ENCODE results near the gene NKX2-1.

The NKX2-1 gene

GRCh38 chr14:36515896-36516718 lies 3.9 kb downstream of the NKX2-1 start:
- H3K36me3 ChIP-seq (ENCODE audit: control insufficient read depth in 1 of 2, insufficient read depth in 2 of 2, low read length in 2 of 2): no peaks in the 10 kb centered on the region
- H3K27ac ChIP-seq (ENCODE audit: low read length): no peak overlapping the region
- H3K4me3 ChIP-seq (ENCODE audit: low read depth in 1 of 2, low read length in 2 of 2): no peak overlapping the region
- no peaks in the 10 kb centered on the region for H3K9me3 ChIP-seq (ENCODE audit: control insufficient read depth in 1 of 2, low read length in 2 of 2)
- peaks cover 6 to 34% of the 10 kb centered on the region in 2 donors for H3K4me1 ChIP-seq (ENCODE audit: control insufficient read depth in 1 of 2, insufficient read depth in 2 of 2, low read length in 2 of 2)
- H3K27me3 ChIP-seq (ENCODE audit: low read depth, low read length): peaks cover 67% of the 10 kb centered on the region

- Histone ChIP-seq H3K27ac (ENCODE audit: low read length) (no peak overlapping the region), H3K27me3 (ENCODE audit: low read depth, low read length) (peaks cover 71% of the 10 kb centered on the region), H3K4me3 (ENCODE audit: low read depth in 1 of 2, low read length in 2 of 2) (no peak overlapping the region)
Measured at GRCh38 chr14:36515105-36515593, 4.9 kb downstream of the NKX2-1 start.

GRCh38 chr14:36514278-36515104 lies 5.5 kb downstream of the NKX2-1 start:
- no peak overlapping the region for H3K4me3 ChIP-seq (ENCODE audit: low read depth in 1 of 2, low read length in 2 of 2)
- peaks cover 73% of the 10 kb centered on the region for H3K27me3 ChIP-seq (ENCODE audit: low read depth, low read length)
- H3K9me3 ChIP-seq (ENCODE audit: control insufficient read depth in 1 of 2, low read length in 2 of 2): no peaks in the 10 kb centered on the region
- H3K36me3 ChIP-seq (ENCODE audit: control insufficient read depth in 1 of 2, insufficient read depth in 2 of 2, low read length in 2 of 2): no peaks in the 10 kb centered on the region
- peaks cover 4 to 20% of the 10 kb centered on the region in 2 donors for H3K4me1 ChIP-seq (ENCODE audit: control insufficient read depth in 1 of 2, insufficient read depth in 2 of 2, low read length in 2 of 2)
- H3K27ac ChIP-seq (ENCODE audit: low read length): no peak overlapping the region

More at GRCh38 chr14:36515105-36515593, 4.9 kb downstream of the NKX2-1 start:
- Histone ChIP-seq H3K36me3 (ENCODE audit: control insufficient read depth in 1 of 2, insufficient read depth in 2 of 2, low read length in 2 of 2) (no peaks in the 10 kb centered on the region), H3K4me1 (ENCODE audit: control insufficient read depth in 1 of 2, insufficient read depth in 2 of 2, low read length in 2 of 2) (peaks cover 6 to 27% of the 10 kb centered on the region in 2 donors), H3K9me3 (ENCODE audit: control insufficient read depth in 1 of 2, low read length in 2 of 2) (no peaks in the 10 kb centered on the region)

- Histone ChIP-seq H3K27ac (ENCODE audit: low read length) (no peak overlapping the region), H3K36me3 (ENCODE audit: control insufficient read depth in 1 of 2, insufficient read depth in 2 of 2, low read length in 2 of 2) (no peaks in the 10 kb centered on the region), H3K4me3 (ENCODE audit: low read depth in 1 of 2, low read length in 2 of 2) (no peak overlapping the region), H3K27me3 (ENCODE audit: low read depth, low read length) (peaks cover 71% of the 10 kb centered on the region), H3K4me1 (ENCODE audit: control insufficient read depth in 1 of 2, insufficient read depth in 2 of 2, low read length in 2 of 2) (peaks cover 0 to 13% of the 10 kb centered on the region in 2 donors), H3K9me3 (ENCODE audit: control insufficient read depth in 1 of 2, low read length in 2 of 2) (no peaks in the 10 kb centered on the region)
Measured at GRCh38 chr14:36513451-36514277, 6.4 kb downstream of the NKX2-1 start.

- peaks cover 65% of the 10 kb centered on the region for H3K27me3 ChIP-seq (ENCODE audit: low read depth, low read length)
- no peak overlapping the region for H3K4me3 ChIP-seq (ENCODE audit: low read depth in 1 of 2, low read length in 2 of 2)
- H3K27ac ChIP-seq (ENCODE audit: low read length): no peak overlapping the region
Measured at GRCh38 chr14:36513012-36513420, 7.0 kb downstream of the NKX2-1 start.

GRCh38 chr14:36512585-36513003 lies 7.4 kb downstream of the NKX2-1 start:
- Histone ChIP-seq H3K36me3 (ENCODE audit: control insufficient read depth in 1 of 2, insufficient read depth in 2 of 2, low read length in 2 of 2) (no peaks in the 10 kb centered on the region), H3K9me3 (ENCODE audit: control insufficient read depth in 1 of 2, low read length in 2 of 2) (no peaks in the 10 kb centered on the region), H3K4me1 (ENCODE audit: control insufficient read depth in 1 of 2, insufficient read depth in 2 of 2, low read length in 2 of 2) (peaks cover 0 to 5% of the 10 kb centered on the region in 2 donors), H3K4me3 (ENCODE audit: low read depth in 1 of 2, low read length in 2 of 2) (no peak overlapping the region), H3K27me3 (ENCODE audit: low read depth, low read length) (peaks cover 69% of the 10 kb centered on the region), H3K27ac (ENCODE audit: low read length) (no peak overlapping the region)

More at GRCh38 chr14:36513012-36513420, 7.0 kb downstream of the NKX2-1 start:
- peaks cover 0 to 10% of the 10 kb centered on the region in 2 donors for H3K4me1 ChIP-seq (ENCODE audit: control insufficient read depth in 1 of 2, insufficient read depth in 2 of 2, low read length in 2 of 2)
- H3K9me3 ChIP-seq (ENCODE audit: control insufficient read depth in 1 of 2, low read length in 2 of 2): no peaks in the 10 kb centered on the region
- H3K36me3 ChIP-seq (ENCODE audit: control insufficient read depth in 1 of 2, insufficient read depth in 2 of 2, low read length in 2 of 2): no peaks in the 10 kb centered on the region

- no peaks in the 10 kb centered on the region for H3K36me3 ChIP-seq (ENCODE audit: control insufficient read depth in 1 of 2, insufficient read depth in 2 of 2, low read length in 2 of 2)
- H3K27ac ChIP-seq (ENCODE audit: low read length): no peak overlapping the region
- peaks cover 0 to 4% of the 10 kb centered on the region in 2 donors for H3K4me1 ChIP-seq (ENCODE audit: control insufficient read depth in 1 of 2, insufficient read depth in 2 of 2, low read length in 2 of 2)
- peaks cover 73% of the 10 kb centered on the region for H3K27me3 ChIP-seq (ENCODE audit: low read depth, low read length)
- no peaks in the 10 kb centered on the region for H3K9me3 ChIP-seq (ENCODE audit: control insufficient read depth in 1 of 2, low read length in 2 of 2)
- no peak overlapping the region for H3K4me3 ChIP-seq (ENCODE audit: low read depth in 1 of 2, low read length in 2 of 2)
Measured at GRCh38 chr14:36511981-36512584, 7.9 kb downstream of the NKX2-1 start.

GRCh38 chr14:36510874-36511273 lies 9.2 kb downstream of the NKX2-1 start:
- Histone ChIP-seq H3K27ac (ENCODE audit: low read length) (no peak overlapping the region), H3K4me1 (ENCODE audit: control insufficient read depth in 1 of 2, insufficient read depth in 2 of 2, low read length in 2 of 2) (peaks cover 0 to 4% of the 10 kb centered on the region in 2 donors), H3K4me3 (ENCODE audit: low read depth in 1 of 2, low read length in 2 of 2) (no peak overlapping the region), H3K36me3 (ENCODE audit: control insufficient read depth in 1 of 2, insufficient read depth in 2 of 2, low read length in 2 of 2) (no peaks in the 10 kb centered on the region), H3K9me3 (ENCODE audit: control insufficient read depth in 1 of 2, low read length in 2 of 2) (no peaks in the 10 kb centered on the region), H3K27me3 (ENCODE audit: low read depth, low read length) (peaks cover 82% of the 10 kb centered on the region)

- H3K36me3 ChIP-seq (ENCODE audit: control insufficient read depth in 1 of 2, insufficient read depth in 2 of 2, low read length in 2 of 2): no peaks in the 10 kb centered on the region
- H3K27me3 ChIP-seq (ENCODE audit: low read depth, low read length): peaks cover 82% of the 10 kb centered on the region
- no peaks in the 10 kb centered on the region for H3K9me3 ChIP-seq (ENCODE audit: control insufficient read depth in 1 of 2, low read length in 2 of 2)
- H3K4me1 ChIP-seq (ENCODE audit: control insufficient read depth in 1 of 2, insufficient read depth in 2 of 2, low read length in 2 of 2): peaks cover 0 to 4% of the 10 kb centered on the region in 2 donors
- H3K27ac ChIP-seq (ENCODE audit: low read length): no peak overlapping the region
- no peak overlapping the region for H3K4me3 ChIP-seq (ENCODE audit: low read depth in 1 of 2, low read length in 2 of 2)
Measured at GRCh38 chr14:36510078-36510799, 9.8 kb downstream of the NKX2-1 start.
